Testis (tissue), 3 donors: ENCODE data around the gene ATG5. TPM values are rescaled to one million over a fixed set of nuclear protein-coding genes. Genes with fewer than 3 reads are reported as not detected.

ENCODE experiments used
- DNase-seq: peaks from one replicate; pipeline ENCODE4 v3.0.0-alpha.2; 2019
- H3K27ac ChIP-seq, 2 donors: fragments of 200-600 bp; sonication (generic); one replicate each; pipeline ENCODE4 v1.5.1; 2019
- H3K27me3 ChIP-seq: fragments of 200-600 bp; sonication (generic); one replicate; pipeline ENCODE4 v1.5.1; 2019
- H3K36me3 ChIP-seq: fragments of 200-600 bp; sonication (generic); one replicate; pipeline ENCODE4 v1.5.1; 2017; ENCODE audit warnings: low read depth; ENCODE audit errors: missing control alignments
- H3K4me1 ChIP-seq: fragments of 200-600 bp; sonication (generic); one replicate; pipeline ENCODE4 v1.5.1; 2019
- H3K4me3 ChIP-seq, 2 donors: fragments of 200-600 bp; sonication (generic); one replicate each; pipeline ENCODE4 v1.5.1; 2017 to 2019
- H3K9me3 ChIP-seq: fragments of 200-600 bp; sonication (generic); one replicate; pipeline ENCODE4 v1.5.1; 2017
- CTCF ChIP-seq, 3 experiments: fragments of 450-650 bp in 2 of 3; fragments of 200-600 bp in 1 of 3; sonication (generic) in 1 of 3; IDR thresholded peaks; one replicate each; pipeline ENCODE4 v1.5.1; 2016 to 2019; ENCODE audit warnings: antibody characterized with exemption in 3 of 3, mild to moderate bottlenecking in 2 of 3, moderate library complexity in 1 of 3
- POLR2A ChIP-seq: fragments of 450-650 bp; IDR thresholded peaks from one replicate; pipeline ENCODE4 v1.6.1; 2017; ENCODE audit warnings: antibody characterized with exemption, mild to moderate bottlenecking, moderate library complexity
- WGBS, 2 donors: methylation state at CpG; one replicate each; pipeline ENCODE4 v1.1.5; 2018; 5-methylcytosine and 5-hydroxymethylcytosine counted together
- intact Hi-C: fragments of 100-400 bp; cut with DNase I; formaldehyde crosslinking; loops from one replicate; pipeline ENCODE4 v1.15.1; 2023; ENCODE audit warnings: low total_unique reads
- polyA plus RNA-seq: library from polyadenylated mRNA; stranded (reverse); fragments of 350-450 nt; fragmentation: Illumina TruSeq; extraction: RNeasy Lipid Tissue Mini Kit (QIAGEN cat#74804); gene quantifications from one replicate; pipeline ENCODE4 v1.2.3, GENCODE V29; 2014; ENCODE audit warnings: low read depth, low replicate concordance; ENCODE audit not compliant: insufficient read depth
- total RNA-seq, 2 donors: library from RNA; depleted of rRNA; stranded (reverse); fragments of >200 nt; gene quantifications; one replicate each; pipeline ENCODE4 v1.2.3, GENCODE V29; 2016

ATG5 gene
- total and polyA plus RNA-seq, 3 donors from 2014 or later, result 21.5 to 34.9 (median 27.6) TPM

- intact Hi-C loops, result no loop called here
- 87 to 89% methylated on average over 2 of the region's 2 CpGs for WGBS, 2 donors
These were observed 138.8 kb downstream of the ATG5 start for GRCh38 chr6:106186714-106187113.

GRCh38 chr6:106186172-106186571 is 139.4 kb downstream of the ATG5 start:
- Histone ChIP-seq H3K27me3 (no peaks in the 10 kb centered on the region), H3K36me3 (no peaks in the 10 kb centered on the region), H3K27ac (no peak overlapping the region), H3K9me3 (no peaks in the 10 kb centered on the region), H3K4me1 (no peaks in the 10 kb centered on the region), H3K4me3 (no peak overlapping the region)
- DNase-seq, result no peak
- TF ChIP-seq CTCF (IDR thresholded peaks at IDR 0.05) (no peak), POLR2A (no peak)
- intact Hi-C loops, result no loop called here
- WGBS, 2 donors, result 90 to 93% methylated on average over 3 of the region's 3 CpGs

More at GRCh38 chr6:106186714-106187113, 138.8 kb downstream of the ATG5 start:
- TF ChIP-seq CTCF (IDR thresholded peaks at IDR 0.05), result no peak
- no peak for TF ChIP-seq POLR2A
- no peaks in the 10 kb centered on the region for H3K27me3 ChIP-seq
- DNase-seq, result no peak
- H3K4me1 ChIP-seq, result no peaks in the 10 kb centered on the region
- H3K27ac ChIP-seq, result no peak overlapping the region
- no peaks in the 10 kb centered on the region for H3K36me3 ChIP-seq
- H3K4me3 ChIP-seq, result no peak overlapping the region
- H3K9me3 ChIP-seq, result no peaks in the 10 kb centered on the region

GRCh38 chr6:106185615-106186014 is 139.9 kb downstream of the ATG5 start:
- Histone ChIP-seq H3K9me3 (no peaks in the 10 kb centered on the region), H3K27ac (no peak overlapping the region), H3K36me3 (no peaks in the 10 kb centered on the region), H3K4me3 (no peak overlapping the region), H3K27me3 (no peaks in the 10 kb centered on the region), H3K4me1 (no peaks in the 10 kb centered on the region)
- no peak for TF ChIP-seq POLR2A
- no peak for TF ChIP-seq CTCF (IDR thresholded peaks at IDR 0.05)
- DNase-seq, result no peak
- WGBS, 2 donors, result 92 to 96% methylated on average over 2 of the region's 2 CpGs
- intact Hi-C loops, result no loop called here

GRCh38 chr6:106184629-106185028 is 140.9 kb downstream of the ATG5 start:
- no peaks in the 10 kb centered on the region for H3K9me3 ChIP-seq
- no peak for DNase-seq
- no peaks in the 10 kb centered on the region for H3K4me1 ChIP-seq
- no peaks in the 10 kb centered on the region for H3K27me3 ChIP-seq
- WGBS, 2 donors, result 76 to 94% methylated on average over 3 of the region's 3 CpGs
- no peak for TF ChIP-seq POLR2A
- no peak for TF ChIP-seq CTCF (IDR thresholded peaks at IDR 0.05)
- no peak overlapping the region for H3K4me3 ChIP-seq
- intact Hi-C loops, result no loop called here
- H3K27ac ChIP-seq, result no peak overlapping the region
- no peaks in the 10 kb centered on the region for H3K36me3 ChIP-seq

- H3K27me3 ChIP-seq, result no peaks in the 10 kb centered on the region
- no peaks in the 10 kb centered on the region for H3K4me1 ChIP-seq
- DNase-seq, result no peak
- H3K36me3 ChIP-seq, result no peaks in the 10 kb centered on the region
- no peak overlapping the region for H3K27ac ChIP-seq
- TF ChIP-seq CTCF (IDR thresholded peaks at IDR 0.05) (no peak), POLR2A (no peak)
- no peaks in the 10 kb centered on the region for H3K9me3 ChIP-seq
- intact Hi-C loops, result no loop called here
- no peak overlapping the region for H3K4me3 ChIP-seq
- WGBS, 2 donors, result 86 to 96% methylated on average over 1 of the region's 1 CpG
These were observed 142.1 kb downstream of the ATG5 start for GRCh38 chr6:106183430-106183829.
